NCI-H2029 (cell line): ENCODE measurements around the gene GSE1.

Experiments used
- DNase-seq: peaks from one replicate; lab custom pipeline; 2025; lab: John Stamatoyannopoulos, UW

Gene GSE1

DNA sequence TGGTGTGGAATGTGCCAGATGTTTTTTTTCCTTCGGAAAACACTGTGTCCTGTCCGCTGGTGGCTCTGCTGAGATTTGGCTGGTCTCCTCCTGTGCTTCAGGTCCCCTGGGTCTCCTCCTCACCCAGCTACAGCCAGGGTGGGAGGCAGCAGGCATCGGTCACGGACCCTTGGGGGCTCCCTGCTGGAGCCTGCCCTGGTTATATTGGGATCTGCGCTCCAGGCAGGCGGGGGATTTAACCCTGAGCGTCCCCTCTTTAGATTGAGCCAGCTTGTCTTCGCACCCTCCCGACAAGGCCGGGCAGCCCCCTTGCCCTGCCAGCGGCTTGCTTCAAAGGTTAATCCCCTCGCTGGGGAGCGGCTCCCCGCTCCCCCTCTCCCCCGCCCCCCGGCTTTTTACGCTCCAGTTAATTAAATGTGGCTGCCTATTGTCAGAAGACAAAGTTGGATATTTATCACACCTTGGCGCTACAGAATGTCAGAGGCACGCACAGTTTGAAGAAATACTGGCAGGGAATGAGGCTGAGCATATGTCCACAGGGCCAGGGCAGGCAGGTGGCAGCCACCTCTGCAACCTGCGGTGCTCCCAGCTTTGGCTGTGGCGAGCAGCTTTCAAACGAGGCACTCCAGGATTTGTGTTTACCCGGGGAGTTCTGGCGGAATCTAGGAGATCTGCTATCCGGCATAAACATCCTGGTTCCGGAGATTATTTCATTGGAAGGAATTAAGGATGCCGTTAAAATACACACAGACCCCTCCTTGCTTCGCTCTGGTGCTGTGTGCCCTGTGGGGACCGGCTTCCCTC, 38.2 kb upstream of the GSE1 start:
- no peak for DNase-seq

DNA sequence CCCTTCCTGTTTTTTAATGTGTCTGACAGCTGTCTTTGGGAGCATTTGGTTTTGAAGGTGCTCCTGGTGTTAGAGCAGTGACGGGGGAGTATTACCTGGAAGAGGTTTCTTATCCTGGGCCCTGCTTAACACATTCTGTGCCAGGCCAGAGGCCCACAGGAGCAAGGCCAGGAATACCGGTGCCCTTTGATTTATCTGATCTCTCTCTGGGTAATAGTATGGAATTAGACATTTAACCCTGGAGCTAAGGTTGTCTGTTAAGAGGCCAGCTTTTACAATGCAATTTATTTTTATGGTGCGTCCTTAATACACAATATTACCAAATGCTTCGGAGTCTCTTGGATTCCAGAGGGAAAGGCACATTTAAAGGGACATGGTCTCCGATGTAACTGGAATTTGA, 37.2 kb upstream of the GSE1 start:
- DNase-seq, result no peak

DNA sequence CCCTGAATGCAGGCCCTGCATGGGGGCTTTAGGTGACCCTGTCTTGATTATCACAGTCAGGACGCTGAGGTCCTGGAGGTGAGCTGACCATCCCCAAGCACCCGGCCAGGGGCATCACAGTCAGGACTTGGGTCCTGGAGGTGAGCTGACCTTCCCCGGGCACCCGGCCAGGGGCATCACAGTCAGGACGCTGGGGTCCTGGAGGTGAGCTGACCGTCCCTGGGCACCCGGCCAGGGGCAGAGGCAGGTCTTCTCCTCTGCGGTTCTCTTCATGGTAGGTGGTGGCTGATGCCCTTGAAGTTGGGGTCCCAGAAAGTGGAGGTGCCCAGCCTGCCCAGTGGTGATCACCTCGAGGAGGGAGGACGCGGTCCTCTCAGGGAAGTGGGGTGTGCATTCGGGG, 36.2 kb upstream of the GSE1 start:
- no peak for DNase-seq

DNA sequence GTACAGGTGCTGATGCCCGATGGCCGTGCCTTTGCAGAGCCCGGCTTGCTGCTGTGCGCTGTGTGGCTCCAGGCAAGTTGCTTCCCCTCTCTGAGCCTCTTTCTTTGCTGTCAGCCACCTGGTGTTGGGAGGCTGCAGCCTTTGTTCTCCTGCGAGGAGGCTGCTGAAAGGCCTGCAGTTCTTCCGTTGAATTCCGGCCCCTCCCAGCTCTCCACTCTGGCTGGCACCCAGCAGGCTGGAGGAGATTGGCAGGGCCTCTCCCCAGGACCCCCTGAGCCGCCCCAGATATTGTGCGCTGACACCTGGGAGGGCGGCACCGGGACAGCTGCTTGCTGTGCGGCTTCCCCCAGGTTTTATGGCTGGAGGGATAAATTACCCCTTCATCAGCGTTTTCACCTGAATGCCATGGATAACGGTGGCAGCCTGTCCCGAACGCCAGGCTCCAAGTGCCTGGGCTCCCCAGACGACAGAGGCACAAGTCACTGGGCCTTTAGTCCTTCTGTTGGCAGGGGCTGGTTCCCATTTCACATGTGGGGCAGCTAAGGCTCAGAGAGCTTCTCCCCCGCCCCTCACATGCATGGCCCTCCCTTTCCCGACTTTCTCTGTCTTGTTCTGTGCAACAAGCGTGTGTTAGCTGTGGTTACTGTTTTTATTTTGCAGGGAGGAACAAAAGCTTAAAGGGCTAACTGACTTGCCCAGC, 35.1 kb upstream of the GSE1 start:
- no peak for DNase-seq

DNA sequence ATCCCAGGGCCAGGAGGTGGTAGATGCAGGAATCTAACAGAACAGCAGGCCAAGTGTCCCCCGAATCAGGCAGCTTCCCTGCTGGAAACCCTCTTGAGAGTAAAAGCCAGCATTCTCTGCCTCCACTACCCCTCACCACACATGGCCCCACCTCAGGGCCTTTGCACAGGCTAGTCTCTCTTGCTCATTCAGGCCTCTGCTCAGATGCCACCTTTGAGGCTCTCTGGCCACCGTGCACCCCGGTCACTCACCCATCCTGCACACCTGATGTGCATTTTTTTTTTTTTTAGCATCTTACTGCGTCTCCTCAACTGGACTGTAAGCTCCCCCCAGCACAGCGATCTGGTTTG, 34.5 kb upstream of the GSE1 start:
- no peak for DNase-seq

DNA sequence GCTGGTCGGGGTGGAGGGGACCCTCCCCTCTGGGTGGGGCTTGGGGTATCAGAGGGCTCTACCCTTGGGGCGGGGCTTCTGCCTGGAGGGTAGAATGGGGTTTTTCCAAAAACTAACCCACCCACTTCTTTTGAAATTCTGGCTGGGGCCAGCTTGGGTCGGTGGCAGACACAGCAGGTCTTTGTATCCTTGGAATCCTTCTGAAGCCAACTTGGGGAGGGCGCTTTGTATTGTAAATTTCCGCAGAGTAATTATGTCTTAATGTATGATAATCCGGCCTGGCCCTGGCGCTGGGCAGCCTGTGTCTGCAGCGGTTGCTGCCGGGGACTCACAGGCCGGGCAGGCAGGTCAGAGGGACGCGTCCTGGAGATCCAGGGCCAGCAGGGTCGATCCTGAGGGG, 33.9 kb upstream of the GSE1 start:
- DNase-seq, result no peak

DNA sequence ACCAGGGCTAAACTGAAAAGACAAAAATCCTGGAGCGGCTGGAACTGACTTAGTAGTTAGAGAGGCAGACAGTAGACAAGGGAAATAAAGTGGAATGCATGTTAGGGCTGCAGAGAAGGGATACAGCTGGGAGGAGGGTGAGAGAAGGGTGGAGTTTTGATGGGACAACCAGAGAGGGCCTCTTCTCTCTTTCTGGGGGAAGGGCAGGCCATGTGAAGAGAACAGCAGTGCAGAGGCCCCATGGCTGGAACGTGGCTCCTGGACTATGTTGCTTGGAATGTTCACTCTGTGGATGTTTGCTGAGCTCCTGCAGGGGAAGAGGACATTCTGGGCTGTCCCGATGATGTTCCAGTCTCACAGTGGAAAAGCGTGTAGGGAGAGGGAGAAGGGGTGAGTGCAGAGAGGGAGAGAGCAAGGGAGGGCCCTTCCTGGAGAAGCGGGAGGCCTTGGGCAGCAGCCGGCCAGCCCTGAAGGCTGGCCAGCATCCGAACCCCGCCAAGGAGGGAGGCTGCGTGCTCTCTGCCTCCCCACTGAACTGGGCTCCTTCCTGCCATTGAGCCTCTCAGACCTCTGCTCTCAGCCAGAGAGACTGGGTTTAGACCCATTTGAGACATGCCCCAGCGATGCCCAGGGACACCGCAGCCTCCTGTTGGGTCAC, 33.1 kb upstream of the GSE1 start:
- no peak for DNase-seq

DNA sequence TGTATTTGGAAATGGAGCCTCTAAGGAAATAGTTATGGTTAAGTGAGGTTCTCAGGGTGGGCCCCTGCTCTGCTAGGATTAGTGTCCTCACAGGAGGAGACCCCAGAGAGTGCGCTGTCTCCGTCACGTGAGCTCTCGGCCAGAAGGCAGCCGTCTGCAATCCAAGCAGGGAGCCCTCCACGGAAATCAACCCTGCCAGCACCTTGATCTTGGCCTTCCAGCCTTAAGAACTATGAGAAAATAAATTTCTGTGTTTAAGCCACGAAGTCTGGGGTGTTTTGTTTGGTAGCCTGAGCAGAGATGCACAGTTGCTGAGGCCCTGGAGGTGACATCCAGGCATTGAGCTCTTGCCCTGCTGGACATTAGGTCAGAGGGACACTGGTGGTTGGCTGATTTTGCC, 32.4 kb upstream of the GSE1 start:
- no peak for DNase-seq

DNA sequence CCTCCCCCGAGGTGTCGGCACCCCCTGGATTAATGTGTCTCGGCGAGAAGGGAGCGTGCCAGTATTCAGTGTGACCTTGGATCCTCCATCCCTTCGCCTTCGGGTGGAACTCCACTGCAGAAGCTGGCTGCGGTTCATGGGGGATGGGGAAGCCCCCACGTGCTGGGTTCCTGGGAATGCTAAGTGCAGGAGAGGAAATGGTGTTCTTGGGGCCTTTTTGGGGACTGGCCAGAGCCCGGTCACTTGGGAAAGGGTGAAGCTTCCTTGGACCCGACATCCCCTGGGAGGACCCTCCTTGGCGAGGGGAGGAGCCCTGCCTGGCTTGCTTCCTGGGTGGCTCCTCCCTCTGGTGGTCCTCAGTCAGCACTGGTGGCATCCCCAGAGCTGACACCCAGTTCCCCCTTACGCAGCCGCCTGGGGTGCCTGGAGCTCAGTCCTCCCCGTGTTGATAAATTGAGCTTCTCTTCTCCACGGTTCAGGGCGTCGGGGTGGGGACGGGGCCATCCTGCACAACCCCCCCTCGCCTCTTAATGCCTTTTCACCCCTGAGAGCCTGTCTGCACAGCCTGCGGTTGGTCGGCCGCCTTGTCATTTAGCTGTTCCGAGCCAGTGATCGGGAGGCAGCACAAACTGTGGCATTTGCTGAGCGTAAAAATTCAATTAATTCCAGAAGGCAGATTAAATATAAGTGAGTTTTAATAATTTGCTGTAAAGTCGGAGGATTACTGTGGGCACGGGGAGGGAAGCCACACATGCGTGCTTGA, 30.7 kb upstream of the GSE1 start:
- DNase-seq, result no peak

DNA sequence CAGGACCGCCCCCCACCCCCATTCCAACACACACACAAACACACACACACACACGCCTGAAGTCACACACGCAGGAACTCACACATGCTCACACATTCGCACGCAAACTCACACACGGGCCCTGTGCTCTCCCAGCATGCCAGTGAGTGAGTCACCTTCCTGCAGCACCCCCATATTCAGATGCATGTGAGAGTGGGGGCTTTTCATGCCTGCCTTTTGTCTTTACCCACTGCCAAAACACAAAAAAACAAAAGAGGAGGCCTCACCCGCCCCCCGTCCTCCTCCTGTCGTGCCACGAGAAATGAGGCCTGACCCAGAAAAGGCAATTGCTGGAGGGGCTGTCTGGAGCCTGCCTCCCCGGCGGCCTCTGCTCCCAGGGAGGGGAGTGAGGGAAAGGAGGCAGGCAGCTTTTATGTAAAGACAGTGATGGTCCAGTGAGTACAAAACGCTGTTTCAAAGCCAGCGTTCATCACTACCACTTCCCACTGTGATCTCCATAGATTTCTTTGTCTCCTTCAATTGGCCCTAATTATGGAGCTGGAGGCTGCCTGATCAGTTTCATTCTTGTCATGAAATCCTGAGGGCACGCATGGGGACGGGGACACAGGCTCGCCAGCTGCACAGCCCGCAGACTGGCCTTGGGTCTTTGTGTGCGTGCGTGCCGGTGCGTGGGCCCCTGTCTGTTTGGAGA, 29.5 kb upstream of the GSE1 start:
- no peak for DNase-seq

DNA sequence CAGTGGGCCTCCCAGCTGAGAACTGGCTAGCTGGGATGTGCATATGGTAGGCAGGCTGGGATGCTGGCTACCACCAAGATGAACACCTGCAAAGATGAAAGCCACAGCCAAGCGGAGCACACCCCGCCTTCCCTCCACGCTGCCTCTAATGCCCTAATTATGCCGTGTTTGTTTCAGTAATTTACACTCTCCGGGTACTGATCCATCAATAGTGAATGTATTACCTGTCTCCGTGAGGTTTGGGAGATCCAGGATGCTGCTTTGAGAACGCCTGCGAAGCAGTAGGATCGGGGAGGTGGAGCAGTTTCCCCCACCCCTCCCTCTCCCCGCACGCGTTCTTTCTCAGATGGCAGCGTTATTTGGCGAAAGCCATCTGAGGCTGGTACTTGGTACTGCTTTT, 28.9 kb upstream of the GSE1 start:
- no peak for DNase-seq

DNA sequence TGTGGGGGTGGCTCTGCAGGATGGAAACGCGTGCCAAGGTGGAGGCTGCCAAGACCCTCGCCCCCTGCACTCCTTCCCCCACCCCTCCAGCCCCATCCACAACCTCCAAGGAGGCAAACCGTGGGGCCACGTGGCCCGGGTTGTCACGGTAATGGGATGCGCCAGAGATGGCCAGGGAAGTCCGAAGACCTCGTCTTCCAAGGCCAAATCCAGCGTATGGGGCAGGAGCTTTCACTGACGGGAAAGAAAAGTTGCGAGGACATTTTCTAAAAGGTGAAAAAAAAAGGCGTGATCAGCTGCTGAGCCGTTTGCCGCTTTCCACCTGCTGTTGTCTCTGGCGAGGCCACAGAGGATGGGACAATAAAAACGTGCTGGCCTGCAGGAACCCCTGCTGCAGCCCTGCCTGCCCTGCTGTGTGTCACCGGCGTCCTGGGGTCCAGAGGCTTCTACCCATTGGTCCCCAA, 28.3 kb upstream of the GSE1 start:
- DNase-seq, result no peak

DNA sequence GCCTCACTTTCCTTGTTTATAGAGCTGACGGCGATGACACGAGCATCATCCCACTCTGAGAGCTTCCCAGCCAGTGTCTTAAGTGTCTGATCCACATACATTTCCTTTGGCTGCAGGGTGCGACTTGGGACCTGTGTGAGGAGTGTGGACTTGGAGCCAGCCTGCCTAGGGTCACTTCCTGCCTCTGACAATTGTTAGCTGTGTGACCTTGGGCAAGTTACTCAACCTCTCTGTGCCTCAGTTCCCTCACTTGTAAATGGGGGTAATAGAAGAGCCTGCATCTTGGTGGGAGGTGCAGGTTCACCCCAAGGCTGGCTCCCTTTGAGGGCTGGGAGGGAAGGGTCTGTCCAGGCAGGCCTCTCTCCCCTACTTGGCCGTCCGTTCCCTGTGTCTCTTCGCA, 27.4 kb upstream of the GSE1 start:
- no peak for DNase-seq

DNA sequence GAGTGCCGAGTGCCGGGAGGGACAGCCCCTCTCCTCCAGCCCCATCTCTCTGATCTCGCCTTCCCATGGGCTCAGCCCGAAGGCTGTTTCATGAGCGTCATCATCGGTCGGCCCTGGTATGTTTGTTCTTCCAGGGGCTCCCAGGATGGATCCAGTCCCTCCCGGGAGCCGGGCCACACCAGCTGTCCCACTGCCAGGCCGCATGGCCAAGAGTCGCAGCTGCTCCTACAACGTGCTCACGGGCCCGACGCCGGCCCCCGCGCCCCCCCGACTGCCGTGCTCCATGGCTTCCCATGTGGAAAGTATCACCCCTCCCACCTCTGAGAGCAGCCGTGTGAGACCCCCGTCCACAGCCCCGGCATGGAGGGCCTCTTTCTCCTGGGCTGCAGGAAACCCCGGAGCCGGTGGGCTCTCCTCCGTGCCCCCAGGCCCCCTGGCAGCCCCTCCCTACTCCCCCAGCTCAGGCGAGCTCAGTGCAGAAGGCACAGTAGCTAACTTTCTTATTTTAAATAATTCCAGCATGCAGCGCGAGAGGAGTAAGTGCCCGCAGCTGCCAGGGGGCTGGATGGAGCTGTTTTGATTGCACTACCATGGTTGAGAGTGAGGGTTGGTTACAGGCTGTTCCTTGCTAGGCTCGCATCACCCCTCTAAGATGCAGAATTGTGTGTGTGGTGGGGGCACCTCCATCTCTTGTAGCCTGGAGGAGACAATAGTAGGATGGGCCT, 26.6 kb upstream of the GSE1 start:
- DNase-seq, result no peak

DNA sequence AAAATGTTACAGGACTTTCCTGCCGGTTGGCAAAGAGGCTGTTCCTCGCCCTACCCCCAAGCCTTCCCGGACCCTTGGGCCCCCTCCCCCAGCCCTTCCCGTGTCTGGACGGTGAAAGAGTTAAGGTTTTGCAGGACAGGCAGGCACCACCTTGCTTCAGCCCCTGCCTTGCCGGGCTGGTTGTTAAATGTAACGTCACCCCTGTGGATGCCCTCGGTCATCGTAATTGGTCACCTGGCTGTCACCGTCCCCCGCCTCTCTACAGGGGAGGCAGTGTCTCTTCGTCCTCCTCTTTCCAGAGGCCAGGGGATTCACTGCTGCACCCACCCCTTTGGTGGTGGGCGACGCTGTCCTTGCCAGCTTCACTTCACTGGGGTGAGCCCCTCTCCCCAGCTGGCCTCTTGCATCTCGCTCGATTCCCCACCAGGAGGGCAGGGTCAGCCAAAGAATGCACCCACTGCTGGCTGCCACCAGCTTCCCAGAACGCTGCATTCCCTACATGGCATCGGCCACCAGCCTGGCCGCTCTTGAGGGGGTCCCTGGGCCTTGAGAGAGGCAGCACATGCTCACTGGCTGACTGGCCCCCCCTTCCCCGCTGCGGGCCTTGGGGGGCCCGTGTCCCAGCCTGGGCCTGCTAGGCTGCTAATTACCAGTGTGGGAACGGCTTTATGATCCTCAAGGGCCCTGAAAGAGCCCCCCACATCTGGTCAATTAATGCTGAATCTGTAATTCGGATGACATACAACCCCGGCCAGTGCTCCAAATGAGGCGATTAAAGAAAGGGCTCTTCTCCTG, 25.2 kb upstream of the GSE1 start:
- no peak for DNase-seq

DNA sequence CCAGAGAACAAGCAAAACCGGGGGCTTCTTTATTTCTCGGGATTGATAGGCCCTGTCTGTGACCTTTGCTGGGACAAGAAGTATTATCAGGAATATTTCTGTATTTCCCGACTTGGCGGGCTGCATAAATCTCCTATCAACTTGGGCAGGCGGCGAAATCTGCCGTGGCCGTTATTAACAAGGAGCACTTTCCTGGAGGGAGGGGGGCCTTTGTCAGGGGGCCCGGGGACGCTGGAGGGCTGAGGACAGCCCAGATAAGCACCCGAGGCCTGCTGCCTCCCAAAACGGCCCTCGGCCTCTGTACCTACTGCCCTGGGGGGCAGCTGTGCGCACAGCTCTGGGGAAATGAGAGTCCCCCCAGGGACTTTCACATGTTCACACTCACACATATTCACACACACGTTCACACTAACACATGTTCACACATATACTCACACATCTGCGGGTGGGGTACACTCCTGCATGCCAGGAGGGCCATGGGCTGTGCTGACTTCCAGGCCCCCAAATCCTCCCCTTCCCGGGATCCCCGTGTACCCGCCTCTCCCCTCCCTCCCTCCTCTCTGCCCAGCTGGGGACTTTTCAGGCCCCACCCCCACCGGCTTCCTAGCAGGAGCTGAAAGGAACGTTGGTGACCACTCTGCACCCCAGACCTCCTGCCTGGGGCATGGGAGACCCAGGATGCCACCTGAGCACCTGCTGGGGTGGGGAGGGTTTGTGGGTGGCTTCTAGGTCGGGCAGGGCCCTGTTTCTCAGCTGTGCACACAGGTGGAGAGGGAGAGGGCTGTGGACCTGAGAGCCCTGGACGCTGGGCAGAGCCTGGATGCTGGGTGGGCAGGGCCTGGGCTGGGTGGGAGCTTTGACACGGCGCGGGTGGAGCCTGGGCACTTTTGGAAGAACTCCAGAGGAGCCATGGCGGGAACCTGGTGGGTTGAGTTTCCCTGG, 24.3 kb upstream of the GSE1 start:
- no peak for DNase-seq

DNA sequence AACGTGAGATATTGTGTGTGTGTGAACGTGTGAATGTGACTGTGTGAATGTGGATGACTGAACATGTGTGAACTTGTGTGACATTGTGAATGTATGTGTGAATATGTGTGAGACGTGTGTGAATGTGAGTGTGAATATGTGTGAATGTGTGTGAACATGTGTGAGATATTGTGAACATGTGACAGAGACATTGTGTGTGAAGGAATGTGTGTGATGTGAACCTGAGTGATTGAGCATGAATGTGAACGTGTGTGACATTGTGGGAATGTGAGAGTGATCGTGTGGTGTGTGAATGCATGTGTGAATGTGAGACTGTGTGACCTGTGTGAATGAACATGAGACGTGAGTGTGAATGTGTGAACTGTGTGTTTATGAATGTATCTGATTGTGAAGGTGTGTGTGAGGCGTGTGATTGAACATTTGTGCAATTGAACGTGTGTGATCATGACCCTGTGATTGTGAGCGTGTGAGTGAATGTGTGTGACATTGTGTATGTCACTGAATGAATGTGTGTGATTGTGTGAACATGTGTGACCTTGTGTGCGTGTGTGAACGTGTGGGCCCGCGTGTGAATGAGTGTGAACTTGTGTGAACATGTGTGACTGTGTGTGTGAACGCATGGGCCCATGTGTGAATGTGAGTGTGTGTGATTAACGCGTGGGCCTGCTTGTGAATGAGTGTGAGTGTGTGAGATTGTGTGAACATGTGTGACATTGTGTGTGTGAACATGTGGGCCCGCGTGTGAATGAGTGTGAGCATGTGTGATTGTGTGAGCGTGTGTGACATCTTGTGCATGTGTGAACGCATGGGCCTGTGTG, 23.2 kb upstream of the GSE1 start:
- no peak for DNase-seq

DNA sequence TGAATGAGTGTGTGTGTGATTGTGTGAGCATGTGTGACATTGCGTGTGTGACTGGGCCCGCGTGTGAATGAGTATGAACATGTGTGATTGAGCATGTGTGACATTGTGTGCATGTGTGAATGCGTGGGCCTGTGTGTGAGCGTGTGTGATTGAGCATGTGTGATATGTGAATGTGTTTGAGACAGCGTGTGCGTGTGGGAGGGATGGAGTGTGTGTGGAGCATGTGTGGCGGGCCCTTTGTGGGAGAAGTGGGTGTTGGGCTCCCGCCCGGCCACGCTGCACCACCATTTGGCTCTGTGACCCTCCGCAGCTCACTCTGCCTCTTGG, 22.7 kb upstream of the GSE1 start:
- no peak for DNase-seq

DNA sequence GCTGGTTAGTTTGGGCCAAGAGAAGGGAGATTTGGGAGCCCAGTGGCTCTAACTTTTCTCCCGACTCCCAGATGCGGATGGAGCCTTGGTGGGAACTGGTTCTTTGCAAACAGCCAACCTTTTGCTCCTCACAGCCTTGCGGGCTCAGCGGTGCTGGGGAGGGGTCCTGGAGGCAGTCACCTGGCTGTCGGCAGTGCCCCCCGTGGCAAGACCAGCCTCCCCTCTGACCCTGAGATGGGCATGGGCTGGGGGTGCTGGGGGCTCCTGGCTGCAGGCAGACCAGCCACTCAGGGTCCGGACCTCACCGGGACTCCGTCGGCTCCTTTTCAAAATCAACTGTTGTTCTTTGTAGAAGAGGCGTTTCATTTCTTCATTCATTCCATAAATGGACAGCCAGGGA, 21.7 kb upstream of the GSE1 start:
- no peak for DNase-seq
